Measurements from ENCODE around the gene PTPRN2. TPM values are rescaled to one million over a fixed set of nuclear protein-coding genes. Genes with fewer than 3 reads are reported as not detected.

Gene PTPRN2
- total and polyA plus RNA-seq, 2 of the 13 experiments (the other 11 are each of a cell fraction or from before 2014, with no cell fraction given) = 2.5 to 24.2 TPM

- TF ChIP-seq, protein P1, sequence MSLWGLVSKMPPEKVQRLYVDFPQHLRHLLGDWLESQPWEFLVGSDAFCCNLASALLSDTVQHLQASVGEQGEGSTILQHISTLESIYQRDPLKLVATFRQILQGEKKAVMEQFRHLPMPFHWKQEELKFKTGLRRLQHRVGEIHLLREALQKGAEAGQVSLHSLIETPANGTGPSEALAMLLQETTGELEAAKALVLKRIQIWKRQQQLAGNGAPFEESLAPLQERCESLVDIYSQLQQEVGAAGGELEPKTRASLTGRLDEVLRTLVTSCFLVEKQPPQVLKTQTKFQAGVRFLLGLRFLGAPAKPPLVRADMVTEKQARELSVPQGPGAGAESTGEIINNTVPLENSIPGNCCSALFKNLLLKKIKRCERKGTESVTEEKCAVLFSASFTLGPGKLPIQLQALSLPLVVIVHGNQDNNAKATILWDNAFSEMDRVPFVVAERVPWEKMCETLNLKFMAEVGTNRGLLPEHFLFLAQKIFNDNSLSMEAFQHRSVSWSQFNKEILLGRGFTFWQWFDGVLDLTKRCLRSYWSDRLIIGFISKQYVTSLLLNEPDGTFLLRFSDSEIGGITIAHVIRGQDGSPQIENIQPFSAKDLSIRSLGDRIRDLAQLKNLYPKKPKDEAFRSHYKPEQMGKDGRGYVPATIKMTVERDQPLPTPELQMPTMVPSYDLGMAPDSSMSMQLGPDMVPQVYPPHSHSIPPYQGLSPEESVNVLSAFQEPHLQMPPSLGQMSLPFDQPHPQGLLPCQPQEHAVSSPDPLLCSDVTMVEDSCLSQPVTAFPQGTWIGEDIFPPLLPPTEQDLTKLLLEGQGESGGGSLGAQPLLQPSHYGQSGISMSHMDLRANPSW (CRISPR knock-in tag; IDR thresholded peaks at IDR 0.05; ENCODE audit: borderline replicate concordance) = no peak
Measured at GRCh38 chr7:158579662-158580646, 7.7 kb downstream of the PTPRN2 start (continued).

GRCh38 chr7:158576050-158576762, 11.4 kb downstream of the PTPRN2 start:
- Histone ChIP-seq H3K4me2 (ENCODE audit: low read depth, low read length) (no peak overlapping the region), H4K20me1 (ENCODE audit: insufficient read depth, low read length) (peaks cover 7% of the 10 kb centered on the region; the same call in 1 of the 2 replicates), H3K27me3 (ENCODE audit: control insufficient read depth in 1 of 2, insufficient read depth in 2 of 2, low read length in 2 of 2) (no peaks in the 10 kb centered on the region), H3K9me3 (ENCODE audit: low read length) (peaks cover 6% of the 10 kb centered on the region), H3K79me2 (ENCODE audit: insufficient read depth, low read length) (peaks cover 59% of the 10 kb centered on the region), H2AFZ (ENCODE audit: low read length) (no peak overlapping the region), H3K4me1 (ENCODE audit: insufficient read depth, low read length) (peaks cover 71% of the 10 kb centered on the region), H3K36me3 (replicated peaks in 1 of 2; ENCODE audit: control insufficient read depth in 1 of 2, insufficient read depth in 2 of 2, low read length in 2 of 2) (peaks cover 3 to 10% of the 10 kb centered on the region in 2 experiments; a peak in 4 of 5 replicates), H3K9ac (ENCODE audit: insufficient read depth, low read depth, low read length) (no peak overlapping the region), H3K27ac (ENCODE audit: extremely low read length, insufficient read depth, low read length) (no peak overlapping the region), H3K4me3 (replicated peaks in 1 of 3; ENCODE audit: insufficient read depth in 1 of 3, low read depth in 2 of 3, low read length in 3 of 3) (no peak overlapping the region)
- intact Hi-C loops (cut with micrococcal nuclease; ENCODE audit: unreplicated experiment) = no loop called here
- 87% methylated on average over 10 of the region's 11 CpGs for WGBS (ENCODE audit: low lambda C conversion rate)
- BruUV-seq (replicated peaks) = no TSS peak
- ChIA-PET CTCF (ENCODE audit: low intra/inter-chr PET ratio, low total read pairs) (no interaction called here), POLR2A (no interaction called here)
- DNase-seq (ENCODE audit: low spot score) (no peak), FAIRE-seq (no peak), ATAC-seq (no peak)
- in situ Hi-C loops (cut with HindIII; ENCODE audit: extremely low pct_ligation_motif_present, low pct_unique_long_range_greater_than_20kb) = no loop called here
- TF ChIP-seq CREM (IDR thresholded peaks at IDR 0.05) (no peak), CREM (CRISPR knock-in tag; IDR thresholded peaks at IDR 0.05) (no peak), ZZZ3 (CRISPR knock-in tag; IDR thresholded peaks at IDR 0.05; ENCODE audit: borderline replicate concordance) (no peak), ARNT2 (CRISPR knock-in tag; IDR thresholded peaks at IDR 0.05; ENCODE audit: low read depth) (no peak), EP300 (IDR thresholded peaks at IDR 0.05; ENCODE audit: low read depth in 2 of 2, low read length in 2 of 2) (no peak), EP300 (CRISPR knock-in tag; IDR thresholded peaks at IDR 0.05; ENCODE audit: borderline replicate concordance) (no peak), ARNTL (CRISPR knock-in tag; IDR thresholded peaks at IDR 0.05) (no peak), FOXC1 (CRISPR knock-in tag; IDR thresholded peaks at IDR 0.05; ENCODE audit: borderline replicate concordance) (no peak), ZBTB25 (CRISPR knock-in tag; IDR thresholded peaks at IDR 0.05) (no peak), JDP2 (CRISPR knock-in tag; IDR thresholded peaks at IDR 0.05; ENCODE audit: borderline replicate concordance) (no peak), KDM3A (CRISPR knock-in tag; IDR thresholded peaks at IDR 0.05; ENCODE audit: low read depth) (no peak), ELF4 (CRISPR knock-in tag; IDR thresholded peaks at IDR 0.05; ENCODE audit: borderline replicate concordance) (no peak)
- TF ChIP-seq, protein P2, sequence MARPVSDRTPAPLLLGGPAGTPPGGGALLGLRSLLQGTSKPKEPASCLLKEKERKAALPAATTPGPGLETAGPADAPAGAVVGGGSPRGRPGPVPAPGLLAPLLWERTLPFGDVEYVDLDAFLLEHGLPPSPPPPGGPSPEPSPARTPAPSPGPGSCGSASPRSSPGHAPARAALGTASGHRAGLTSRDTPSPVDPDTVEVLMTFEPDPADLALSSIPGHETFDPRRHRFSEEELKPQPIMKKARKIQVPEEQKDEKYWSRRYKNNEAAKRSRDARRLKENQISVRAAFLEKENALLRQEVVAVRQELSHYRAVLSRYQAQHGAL (CRISPR knock-in tag; IDR thresholded peaks at IDR 0.05; ENCODE audit: not compliant biosample characterization) = no peak
- TF ChIP-seq, protein P3, sequence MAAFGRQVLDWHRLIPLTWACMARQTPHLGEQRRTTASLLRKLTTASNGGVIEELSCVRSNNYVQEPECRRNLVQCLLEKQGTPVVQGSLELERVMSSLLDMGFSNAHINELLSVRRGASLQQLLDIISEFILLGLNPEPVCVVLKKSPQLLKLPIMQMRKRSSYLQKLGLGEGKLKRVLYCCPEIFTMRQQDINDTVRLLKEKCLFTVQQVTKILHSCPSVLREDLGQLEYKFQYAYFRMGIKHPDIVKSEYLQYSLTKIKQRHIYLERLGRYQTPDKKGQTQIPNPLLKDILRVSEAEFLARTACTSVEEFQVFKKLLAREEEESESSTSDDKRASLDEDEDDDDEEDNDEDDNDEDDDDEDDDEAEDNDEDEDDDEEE (CRISPR knock-in tag; IDR thresholded peaks at IDR 0.05) = no peak
